K562 (cell line): ENCODE measurements around the gene PTH2. TPM values are rescaled to one million over a fixed set of nuclear protein-coding genes. Genes with fewer than 3 reads are reported as not detected.

Experiments used
- BRD4 ChIP-seq: fragments of 200-600 bp; sonication (generic); IDR thresholded peaks from 2 replicates; pipeline ENCODE4 v1.6.1; 2017; ENCODE audit warnings: inconsistent platforms
- ELF4 ChIP-seq: fragments of 450-650 bp; formaldehyde crosslinking; IDR thresholded peaks from 2 replicates; pipeline ENCODE4 v1.4.0; 2022; ENCODE audit warnings: missing genetic modification characterization
- GATA2 ChIP-seq: sonication (generic); formaldehyde crosslinking; IDR thresholded peaks from 2 replicates; pipeline ENCODE4 v1.4.0; 2020; ENCODE audit warnings: mild to moderate bottlenecking, missing genetic modification reagents
- HDAC8 ChIP-seq: fragments of 450-650 bp; IDR thresholded peaks from 2 replicates; pipeline ENCODE4 v1.6.1; 2016; ENCODE audit warnings: mild to moderate bottlenecking, missing genetic modification characterization, moderate library complexity, missing compliant biosample characterization
- NR3C1 ChIP-seq: sonication (generic); formaldehyde crosslinking; IDR thresholded peaks from 2 replicates; pipeline ENCODE4 v1.8.1; 2022; ENCODE audit warnings: missing genetic modification reagents
- RBFOX2 ChIP-seq: fragments of 200-400 bp; formaldehyde crosslinking; IDR thresholded peaks from 2 replicates; pipeline ENCODE4 v1.6.1; 2017; ENCODE audit warnings: low read depth, mild to moderate bottlenecking, low read length, moderate library complexity
- TAF1 ChIP-seq: IDR thresholded peaks from 2 replicates; pipeline ENCODE4 v1.6.1; 2011; ENCODE audit warnings: mild to moderate bottlenecking, low read length, moderate library complexity; ENCODE audit not compliant: insufficient read depth, control insufficient read depth, severe bottlenecking; ENCODE audit errors: extremely low read depth
- ZFP30 ChIP-seq: fragments of 250-450 bp; sonication (Bioruptor Pico); IDR thresholded peaks from 2 replicates; pipeline ENCODE4 v1.8.0; 2022; ENCODE audit warnings: moderate library complexity, mild to moderate bottlenecking, inconsistent platforms, borderline replicate concordance
- ZNF445 ChIP-seq: fragments of 250-450 bp; sonication (Bioruptor Pico); IDR thresholded peaks from 2 replicates; pipeline ENCODE4 v1.4.0; 2020; ENCODE audit warnings: low read depth, mild to moderate bottlenecking, moderate library complexity
- ZNF785 ChIP-seq: fragments of 250-450 bp; sonication (Bioruptor Pico); IDR thresholded peaks from 2 replicates; pipeline ENCODE4 v1.4.0; 2020; ENCODE audit warnings: mild to moderate bottlenecking
- polyA plus RNA-seq, 8 experiments: library from polyadenylated mRNA; depleted of rRNA in 4 of 8; stranded (reverse) in 5 of 8; unstranded in 3 of 8; fragments of >200 nt; fragmentation: Nextera tagmentation in 2 of 8; fragmentation: Illumina TruSeq in 1 of 8; extraction: Ambion mirVana in 2 of 8; extraction: Trizol in 1 of 8; gene quantifications; 2 replicates each; pipeline versions ENCODE4 v1.2.1 to v1.2.3, GENCODE V29; 2011 to 2014; ENCODE audit warnings: inconsistent platforms in 1 of 8, missing spikeins in 1 of 8
- total RNA-seq, 7 experiments: library from RNA; depleted of rRNA in 6 of 7; stranded (reverse); fragments of >200 nt in 6 of 7; fragmentation: Illumina TruSeq in 2 of 7; extraction: Trizol in 2 of 7; gene quantifications; 2 replicates each; pipeline versions ENCODE4 v1.2.1 to v1.2.3, GENCODE V29; 2011 to 2021; ENCODE audit warnings: low replicate concordance in 1 of 7
- TF ChIP-seq, protein P1 (sequence below): IDR thresholded peaks from 2 replicates; pipeline ENCODE4 v1.6.1; 2011; ENCODE audit warnings: borderline replicate concordance, low read depth, mild to moderate bottlenecking, moderate library complexity, low read length; ENCODE audit not compliant: insufficient read depth, poor library complexity, severe bottlenecking
- TF ChIP-seq, protein P2 (sequence below): fragments of 200-800 bp; sonication (Bioruptor generic); IDR thresholded peaks from 2 replicates; pipeline ENCODE4 v1.6.1; 2017; ENCODE audit warnings: missing genetic modification characterization, missing compliant biosample characterization
- TF ChIP-seq, protein P3 (sequence below): fragments of 200-600 bp; sonication (generic); IDR thresholded peaks from one replicate; pipeline ENCODE4 v1.6.1; 2012; ENCODE audit warnings: mild to moderate bottlenecking, low read depth, low read length, inconsistent platforms

The PTH2 gene
- total and polyA plus RNA-seq, 9 of the 15 experiments (the other 6 are each of a cell fraction or from before 2014, with no cell fraction given), result 1.3 TPM; not detected in 8

DNA sequence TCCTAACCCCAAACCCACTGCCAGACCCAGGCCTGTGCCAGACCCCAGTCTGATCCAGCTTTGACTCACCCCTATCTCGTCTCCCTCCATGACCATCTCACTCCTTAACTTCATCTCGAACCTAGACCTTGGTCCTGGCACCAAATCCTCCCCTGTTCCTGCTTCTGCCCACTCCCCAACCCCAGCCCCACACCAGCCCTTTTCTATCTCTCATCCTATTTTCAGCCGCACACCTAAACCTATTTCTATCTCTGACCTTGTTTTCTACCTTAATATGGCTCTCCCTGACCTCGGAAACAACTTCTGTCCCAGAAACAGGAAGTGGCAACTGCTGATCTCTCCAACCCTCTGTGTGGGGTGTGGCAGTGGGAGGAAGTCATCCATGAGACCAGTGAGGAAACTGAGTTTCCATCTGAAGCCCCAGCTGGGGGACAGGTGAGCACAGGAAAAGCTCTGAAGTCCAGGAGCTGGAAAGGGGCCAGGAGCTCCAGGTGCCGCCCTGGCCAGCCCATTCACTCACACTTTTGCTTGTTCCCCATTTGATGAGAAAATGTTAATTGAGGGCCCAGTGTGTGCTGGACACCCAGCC is 13.7 kb downstream of the PTH2 start (continued):
- TF ChIP-seq, protein P1, sequence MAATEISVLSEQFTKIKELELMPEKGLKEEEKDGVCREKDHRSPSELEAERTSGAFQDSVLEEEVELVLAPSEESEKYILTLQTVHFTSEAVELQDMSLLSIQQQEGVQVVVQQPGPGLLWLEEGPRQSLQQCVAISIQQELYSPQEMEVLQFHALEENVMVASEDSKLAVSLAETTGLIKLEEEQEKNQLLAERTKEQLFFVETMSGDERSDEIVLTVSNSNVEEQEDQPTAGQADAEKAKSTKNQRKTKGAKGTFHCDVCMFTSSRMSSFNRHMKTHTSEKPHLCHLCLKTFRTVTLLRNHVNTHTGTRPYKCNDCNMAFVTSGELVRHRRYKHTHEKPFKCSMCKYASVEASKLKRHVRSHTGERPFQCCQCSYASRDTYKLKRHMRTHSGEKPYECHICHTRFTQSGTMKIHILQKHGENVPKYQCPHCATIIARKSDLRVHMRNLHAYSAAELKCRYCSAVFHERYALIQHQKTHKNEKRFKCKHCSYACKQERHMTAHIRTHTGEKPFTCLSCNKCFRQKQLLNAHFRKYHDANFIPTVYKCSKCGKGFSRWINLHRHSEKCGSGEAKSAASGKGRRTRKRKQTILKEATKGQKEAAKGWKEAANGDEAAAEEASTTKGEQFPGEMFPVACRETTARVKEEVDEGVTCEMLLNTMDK, result no peak
- TF ChIP-seq, protein P2, sequence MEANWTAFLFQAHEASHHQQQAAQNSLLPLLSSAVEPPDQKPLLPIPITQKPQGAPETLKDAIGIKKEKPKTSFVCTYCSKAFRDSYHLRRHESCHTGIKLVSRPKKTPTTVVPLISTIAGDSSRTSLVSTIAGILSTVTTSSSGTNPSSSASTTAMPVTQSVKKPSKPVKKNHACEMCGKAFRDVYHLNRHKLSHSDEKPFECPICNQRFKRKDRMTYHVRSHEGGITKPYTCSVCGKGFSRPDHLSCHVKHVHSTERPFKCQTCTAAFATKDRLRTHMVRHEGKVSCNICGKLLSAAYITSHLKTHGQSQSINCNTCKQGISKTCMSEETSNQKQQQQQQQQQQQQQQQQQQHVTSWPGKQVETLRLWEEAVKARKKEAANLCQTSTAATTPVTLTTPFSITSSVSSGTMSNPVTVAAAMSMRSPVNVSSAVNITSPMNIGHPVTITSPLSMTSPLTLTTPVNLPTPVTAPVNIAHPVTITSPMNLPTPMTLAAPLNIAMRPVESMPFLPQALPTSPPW, result no peak; the same call in 1 of the 2 replicates
- TF ChIP-seq HDAC8 (tag) (no peak), TAF1 (peak; percentile 48), BRD4 (no peak), ELF4 (CRISPR knock-in tag) (peak; percentile 81), RBFOX2 (no peak), GATA2 (CRISPR knock-in tag) (no peak), ZFP30 (no peak), ZNF785 (no peak), ZNF445 (CRISPR knock-in tag) (no peak), NR3C1 (CRISPR knock-in tag) (no peak)
- TF ChIP-seq, protein P3, sequence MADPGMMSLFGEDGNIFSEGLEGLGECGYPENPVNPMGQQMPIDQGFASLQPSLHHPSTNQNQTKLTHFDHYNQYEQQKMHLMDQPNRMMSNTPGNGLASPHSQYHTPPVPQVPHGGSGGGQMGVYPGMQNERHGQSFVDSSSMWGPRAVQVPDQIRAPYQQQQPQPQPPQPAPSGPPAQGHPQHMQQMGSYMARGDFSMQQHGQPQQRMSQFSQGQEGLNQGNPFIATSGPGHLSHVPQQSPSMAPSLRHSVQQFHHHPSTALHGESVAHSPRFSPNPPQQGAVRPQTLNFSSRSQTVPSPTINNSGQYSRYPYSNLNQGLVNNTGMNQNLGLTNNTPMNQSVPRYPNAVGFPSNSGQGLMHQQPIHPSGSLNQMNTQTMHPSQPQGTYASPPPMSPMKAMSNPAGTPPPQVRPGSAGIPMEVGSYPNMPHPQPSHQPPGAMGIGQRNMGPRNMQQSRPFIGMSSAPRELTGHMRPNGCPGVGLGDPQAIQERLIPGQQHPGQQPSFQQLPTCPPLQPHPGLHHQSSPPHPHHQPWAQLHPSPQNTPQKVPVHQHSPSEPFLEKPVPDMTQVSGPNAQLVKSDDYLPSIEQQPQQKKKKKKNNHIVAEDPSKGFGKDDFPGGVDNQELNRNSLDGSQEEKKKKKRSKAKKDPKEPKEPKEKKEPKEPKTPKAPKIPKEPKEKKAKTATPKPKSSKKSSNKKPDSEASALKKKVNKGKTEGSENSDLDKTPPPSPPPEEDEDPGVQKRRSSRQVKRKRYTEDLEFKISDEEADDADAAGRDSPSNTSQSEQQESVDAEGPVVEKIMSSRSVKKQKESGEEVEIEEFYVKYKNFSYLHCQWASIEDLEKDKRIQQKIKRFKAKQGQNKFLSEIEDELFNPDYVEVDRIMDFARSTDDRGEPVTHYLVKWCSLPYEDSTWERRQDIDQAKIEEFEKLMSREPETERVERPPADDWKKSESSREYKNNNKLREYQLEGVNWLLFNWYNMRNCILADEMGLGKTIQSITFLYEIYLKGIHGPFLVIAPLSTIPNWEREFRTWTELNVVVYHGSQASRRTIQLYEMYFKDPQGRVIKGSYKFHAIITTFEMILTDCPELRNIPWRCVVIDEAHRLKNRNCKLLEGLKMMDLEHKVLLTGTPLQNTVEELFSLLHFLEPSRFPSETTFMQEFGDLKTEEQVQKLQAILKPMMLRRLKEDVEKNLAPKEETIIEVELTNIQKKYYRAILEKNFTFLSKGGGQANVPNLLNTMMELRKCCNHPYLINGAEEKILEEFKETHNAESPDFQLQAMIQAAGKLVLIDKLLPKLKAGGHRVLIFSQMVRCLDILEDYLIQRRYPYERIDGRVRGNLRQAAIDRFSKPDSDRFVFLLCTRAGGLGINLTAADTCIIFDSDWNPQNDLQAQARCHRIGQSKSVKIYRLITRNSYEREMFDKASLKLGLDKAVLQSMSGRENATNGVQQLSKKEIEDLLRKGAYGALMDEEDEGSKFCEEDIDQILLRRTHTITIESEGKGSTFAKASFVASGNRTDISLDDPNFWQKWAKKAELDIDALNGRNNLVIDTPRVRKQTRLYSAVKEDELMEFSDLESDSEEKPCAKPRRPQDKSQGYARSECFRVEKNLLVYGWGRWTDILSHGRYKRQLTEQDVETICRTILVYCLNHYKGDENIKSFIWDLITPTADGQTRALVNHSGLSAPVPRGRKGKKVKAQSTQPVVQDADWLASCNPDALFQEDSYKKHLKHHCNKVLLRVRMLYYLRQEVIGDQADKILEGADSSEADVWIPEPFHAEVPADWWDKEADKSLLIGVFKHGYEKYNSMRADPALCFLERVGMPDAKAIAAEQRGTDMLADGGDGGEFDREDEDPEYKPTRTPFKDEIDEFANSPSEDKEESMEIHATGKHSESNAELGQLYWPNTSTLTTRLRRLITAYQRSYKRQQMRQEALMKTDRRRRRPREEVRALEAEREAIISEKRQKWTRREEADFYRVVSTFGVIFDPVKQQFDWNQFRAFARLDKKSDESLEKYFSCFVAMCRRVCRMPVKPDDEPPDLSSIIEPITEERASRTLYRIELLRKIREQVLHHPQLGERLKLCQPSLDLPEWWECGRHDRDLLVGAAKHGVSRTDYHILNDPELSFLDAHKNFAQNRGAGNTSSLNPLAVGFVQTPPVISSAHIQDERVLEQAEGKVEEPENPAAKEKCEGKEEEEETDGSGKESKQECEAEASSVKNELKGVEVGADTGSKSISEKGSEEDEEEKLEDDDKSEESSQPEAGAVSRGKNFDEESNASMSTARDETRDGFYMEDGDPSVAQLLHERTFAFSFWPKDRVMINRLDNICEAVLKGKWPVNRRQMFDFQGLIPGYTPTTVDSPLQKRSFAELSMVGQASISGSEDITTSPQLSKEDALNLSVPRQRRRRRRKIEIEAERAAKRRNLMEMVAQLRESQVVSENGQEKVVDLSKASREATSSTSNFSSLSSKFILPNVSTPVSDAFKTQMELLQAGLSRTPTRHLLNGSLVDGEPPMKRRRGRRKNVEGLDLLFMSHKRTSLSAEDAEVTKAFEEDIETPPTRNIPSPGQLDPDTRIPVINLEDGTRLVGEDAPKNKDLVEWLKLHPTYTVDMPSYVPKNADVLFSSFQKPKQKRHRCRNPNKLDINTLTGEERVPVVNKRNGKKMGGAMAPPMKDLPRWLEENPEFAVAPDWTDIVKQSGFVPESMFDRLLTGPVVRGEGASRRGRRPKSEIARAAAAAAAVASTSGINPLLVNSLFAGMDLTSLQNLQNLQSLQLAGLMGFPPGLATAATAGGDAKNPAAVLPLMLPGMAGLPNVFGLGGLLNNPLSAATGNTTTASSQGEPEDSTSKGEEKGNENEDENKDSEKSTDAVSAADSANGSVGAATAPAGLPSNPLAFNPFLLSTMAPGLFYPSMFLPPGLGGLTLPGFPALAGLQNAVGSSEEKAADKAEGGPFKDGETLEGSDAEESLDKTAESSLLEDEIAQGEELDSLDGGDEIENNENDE, result no peak
